GM19240 (cell line): Measurements from ENCODE around the gene SLC23A3.

ENCODE experiments used
- DNase-seq: peaks from one replicate; pipeline ENCODE4 v3.0.0; 2011; ENCODE audit warnings: low spot score; ENCODE audit not compliant: insufficient read length

SLC23A3 gene, protein sequence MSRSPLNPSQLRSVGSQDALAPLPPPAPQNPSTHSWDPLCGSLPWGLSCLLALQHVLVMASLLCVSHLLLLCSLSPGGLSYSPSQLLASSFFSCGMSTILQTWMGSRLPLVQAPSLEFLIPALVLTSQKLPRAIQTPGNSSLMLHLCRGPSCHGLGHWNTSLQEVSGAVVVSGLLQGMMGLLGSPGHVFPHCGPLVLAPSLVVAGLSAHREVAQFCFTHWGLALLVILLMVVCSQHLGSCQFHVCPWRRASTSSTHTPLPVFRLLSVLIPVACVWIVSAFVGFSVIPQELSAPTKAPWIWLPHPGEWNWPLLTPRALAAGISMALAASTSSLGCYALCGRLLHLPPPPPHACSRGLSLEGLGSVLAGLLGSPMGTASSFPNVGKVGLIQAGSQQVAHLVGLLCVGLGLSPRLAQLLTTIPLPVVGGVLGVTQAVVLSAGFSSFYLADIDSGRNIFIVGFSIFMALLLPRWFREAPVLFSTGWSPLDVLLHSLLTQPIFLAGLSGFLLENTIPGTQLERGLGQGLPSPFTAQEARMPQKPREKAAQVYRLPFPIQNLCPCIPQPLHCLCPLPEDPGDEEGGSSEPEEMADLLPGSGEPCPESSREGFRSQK

DNA sequence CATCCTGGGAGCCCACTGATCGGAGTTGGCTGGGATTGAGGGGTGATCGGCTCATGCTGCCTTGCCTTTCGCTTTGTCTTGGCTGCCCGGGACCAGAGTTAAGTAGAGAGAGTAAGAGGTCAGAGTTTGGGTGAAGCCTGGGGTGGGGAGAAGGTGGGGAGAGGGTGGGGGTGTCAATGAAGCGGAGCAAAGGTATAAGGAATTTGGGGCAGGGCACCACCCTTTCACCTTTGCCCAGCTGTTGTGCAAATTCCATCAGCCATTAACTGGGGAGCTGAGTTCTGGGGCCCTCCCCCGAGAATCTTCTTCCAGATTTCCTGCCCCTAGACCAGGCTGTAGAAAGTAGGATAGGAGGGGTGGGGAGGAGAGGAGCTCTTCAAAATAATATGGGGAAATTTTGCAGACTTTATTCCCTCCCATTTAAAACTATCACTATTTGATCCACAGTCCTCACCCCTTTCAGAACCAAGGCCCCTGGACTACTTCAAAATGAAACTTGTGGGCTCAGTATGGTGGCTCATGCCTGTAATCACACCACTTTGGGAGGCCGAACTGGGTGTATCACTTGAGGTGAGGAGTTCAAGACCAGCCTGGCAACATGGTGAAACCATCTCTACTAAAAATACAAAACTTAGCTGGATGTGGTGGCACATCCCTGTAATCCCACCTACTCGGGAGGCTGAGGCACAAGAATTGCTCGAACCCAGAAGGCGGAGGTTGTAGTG, at the start of gene SLC23A3:
TSS of gene SLC23A3 (minus strand) at position 100 of the 725 bp plus-strand sequence. CDS start at position 55, 45 bp downstream.
- DNase-seq, result no peak

DNA sequence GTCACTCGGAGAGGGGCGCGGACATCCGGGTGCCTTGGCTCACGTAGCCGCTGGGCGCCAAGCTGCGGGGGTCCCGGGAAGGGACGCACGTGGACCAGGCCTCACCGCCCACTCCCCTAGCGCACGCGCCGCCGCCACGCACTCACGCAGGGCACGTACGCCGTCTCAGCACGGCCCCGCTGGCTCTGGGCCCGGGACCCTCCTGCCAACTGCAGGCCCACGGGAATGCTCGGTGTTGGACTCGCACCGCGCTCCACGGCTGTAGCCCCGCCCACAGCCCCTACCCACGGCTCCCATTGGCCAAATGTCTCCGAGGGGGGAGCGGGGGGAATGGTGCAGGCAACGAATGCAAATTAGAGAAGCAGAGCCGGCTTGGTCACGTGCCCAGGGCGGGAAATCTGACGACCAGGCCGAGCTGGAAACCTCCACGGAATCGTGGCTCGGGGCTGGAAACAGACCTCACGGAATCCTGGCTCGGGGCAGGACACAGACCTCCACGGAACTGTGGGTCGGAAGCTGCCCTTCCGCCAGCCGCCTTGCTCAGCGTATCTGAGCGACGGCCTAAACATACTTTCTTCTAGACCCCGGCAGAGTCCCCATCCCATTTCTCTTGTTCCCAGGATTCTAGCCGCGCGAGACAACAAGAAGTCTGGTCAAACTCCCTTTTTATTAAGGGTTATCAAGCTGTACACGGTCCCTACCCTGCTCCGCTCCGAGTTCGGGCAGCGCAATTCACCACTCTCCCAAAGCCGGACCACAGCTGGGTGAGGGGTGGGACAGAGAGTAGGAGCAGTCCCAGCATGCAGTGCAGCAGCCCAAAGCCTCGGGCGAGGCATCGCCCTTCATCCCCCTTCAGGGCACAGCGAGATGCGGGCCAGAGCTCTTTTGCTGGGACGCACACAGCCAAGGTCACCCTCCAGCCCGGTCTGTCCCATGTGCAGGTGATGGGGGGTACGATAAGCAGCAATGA, 49.2 kb upstream of the SLC23A3 start, which contains the start of gene ABCB6:
TSS of gene ABCB6 (minus strand) at position 227 of the 970 bp plus-strand sequence. CDS start 285 bp downstream, outside the sequence.
- peak; percentile 95 for DNase-seq

DNA sequence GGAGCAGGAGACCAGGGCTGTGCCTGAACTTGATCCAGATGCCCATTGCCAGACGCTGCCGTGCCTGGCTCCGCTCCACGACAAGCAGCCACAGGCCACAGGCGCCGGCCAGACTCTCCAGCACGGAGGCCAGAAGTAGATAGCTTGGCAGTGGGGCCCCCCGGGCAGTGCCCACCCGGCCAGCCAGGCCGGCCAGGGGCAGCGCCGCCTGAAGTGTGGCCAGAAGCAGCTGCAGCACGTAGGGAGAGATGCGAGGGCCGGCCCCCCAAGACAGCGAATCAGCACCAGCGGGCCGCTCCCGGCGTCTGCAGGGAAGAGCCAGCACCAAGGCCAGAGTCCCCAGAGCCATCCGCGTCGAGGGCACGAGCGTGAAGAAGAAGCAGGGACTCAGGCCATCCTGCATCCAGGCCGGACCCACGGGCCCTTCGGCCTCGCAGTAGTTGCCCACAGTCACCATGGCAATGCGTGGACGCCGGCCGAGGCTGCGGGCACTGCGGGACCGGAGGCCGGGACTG, 48.4 kb upstream of the SLC23A3 start:
- DNase-seq, result no peak

DNA sequence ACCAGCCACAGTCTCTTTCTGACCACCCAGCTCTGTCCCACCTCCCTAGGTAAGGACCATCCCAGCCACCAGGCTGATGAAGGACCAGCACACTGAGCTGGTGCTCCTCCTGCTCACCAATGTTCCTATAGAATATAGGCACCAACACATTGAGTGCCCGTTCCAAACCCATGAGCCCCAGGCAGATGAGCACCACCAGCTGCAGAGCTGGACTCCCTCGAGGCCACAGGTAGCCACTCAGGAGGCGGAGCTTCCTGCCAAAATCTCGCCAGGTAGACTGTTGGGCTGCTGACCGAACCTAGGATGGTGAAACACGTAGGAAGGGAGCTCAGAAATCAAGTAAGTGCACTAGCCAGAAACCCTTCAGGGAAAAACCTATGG, 46.7 kb upstream of the SLC23A3 start:
- no peak for DNase-seq

DNA sequence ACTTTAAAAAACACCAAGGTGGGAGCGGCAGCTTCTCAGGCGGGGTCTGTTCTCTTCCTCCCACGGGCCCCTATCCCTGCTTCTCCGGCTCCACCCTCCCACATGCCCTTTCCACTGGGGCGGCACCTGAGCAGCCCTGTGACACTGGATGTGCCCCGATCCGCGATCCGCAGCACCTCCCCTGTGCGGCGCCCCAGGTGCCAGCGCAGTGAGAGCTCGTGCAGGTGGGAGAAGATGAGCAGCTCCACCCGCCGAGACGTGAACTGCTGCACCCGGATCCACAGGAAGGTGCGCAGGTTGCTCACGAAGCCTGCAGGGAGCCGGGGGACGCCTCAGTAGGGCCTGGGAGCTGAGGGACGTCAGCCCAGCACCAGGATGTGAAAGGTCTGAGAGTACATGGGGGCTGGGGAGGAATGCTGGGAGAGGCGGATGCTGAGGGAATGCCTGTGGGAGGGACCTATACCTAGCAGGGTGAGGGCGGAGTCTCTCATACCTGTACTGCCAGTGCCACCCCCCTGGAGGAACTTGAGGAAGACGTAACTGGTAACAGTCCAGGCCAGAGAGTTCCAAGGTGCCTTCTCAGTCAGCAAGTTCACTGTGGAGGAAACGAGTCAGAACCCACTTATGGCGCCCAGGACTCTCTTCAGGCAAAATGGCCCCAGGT, 46.2 kb upstream of the SLC23A3 start:
- no peak for DNase-seq

DNA sequence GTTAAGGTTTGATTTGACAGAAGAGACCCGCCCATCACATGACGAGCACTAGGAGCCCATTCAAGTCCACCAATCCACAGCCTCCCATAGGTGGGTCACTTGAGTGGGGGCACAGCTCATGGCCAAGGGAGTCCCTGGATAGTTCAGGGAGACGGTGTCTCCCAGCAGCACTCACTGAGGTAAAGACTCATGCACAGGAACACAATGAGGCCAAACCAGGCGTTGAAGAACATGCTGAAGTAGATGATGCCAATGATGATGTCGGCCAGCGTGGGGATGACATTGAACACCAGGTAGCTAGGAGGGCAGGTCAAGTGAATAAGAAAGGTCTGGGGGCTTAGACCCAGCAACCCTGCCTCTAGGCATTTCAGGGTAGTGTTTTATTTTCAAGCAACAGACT, 45.0 kb upstream of the SLC23A3 start:
- DNase-seq, result no peak

DNA sequence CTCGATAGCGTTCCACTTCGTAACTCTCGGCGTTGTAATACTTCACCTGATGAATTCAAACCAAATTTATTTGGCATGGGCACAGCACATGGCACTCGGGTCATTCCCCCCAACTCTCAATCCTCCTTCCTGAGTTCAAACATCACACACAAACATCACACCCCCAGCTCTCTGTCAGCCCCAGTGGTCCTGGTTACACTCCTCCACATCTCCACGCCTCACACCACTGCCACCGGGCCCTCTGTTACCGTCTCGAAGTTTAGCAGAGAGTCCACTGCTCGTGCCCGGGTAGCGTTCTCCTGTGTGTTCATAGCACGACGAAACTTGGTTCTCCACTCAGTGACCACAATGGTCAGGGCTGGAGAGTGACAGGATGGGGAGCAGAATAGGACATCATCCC, 44.3 kb upstream of the SLC23A3 start:
- no peak for DNase-seq

DNA sequence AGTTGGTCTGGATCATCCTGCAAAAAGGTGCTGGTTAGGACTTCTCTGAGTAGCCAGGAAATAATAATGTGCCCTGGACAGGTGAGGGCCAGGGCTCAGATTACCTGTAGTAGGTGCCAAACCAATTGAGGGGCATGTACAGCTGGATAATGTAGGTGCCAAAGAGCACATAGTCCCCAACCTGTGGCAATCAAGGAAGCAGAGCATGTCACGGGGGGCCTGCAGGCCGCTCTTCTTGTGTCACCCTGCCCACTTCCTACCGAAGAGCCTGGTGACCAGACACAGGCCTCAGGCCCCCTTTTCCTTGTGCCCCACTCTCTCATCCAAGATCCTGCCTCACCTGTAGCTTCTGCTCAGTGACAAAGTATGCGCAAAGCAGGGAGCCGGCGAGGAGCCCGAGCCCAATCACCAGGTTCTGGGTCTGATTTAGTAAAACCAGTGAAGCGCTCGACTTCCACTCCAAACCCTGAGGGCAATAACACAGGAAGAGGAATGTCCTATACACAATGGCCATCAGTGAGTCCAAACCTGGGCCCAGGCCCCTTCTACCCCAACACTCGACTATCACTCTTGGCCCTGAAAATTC, 43.8 kb upstream of the SLC23A3 start:
- DNase-seq, result no peak

DNA sequence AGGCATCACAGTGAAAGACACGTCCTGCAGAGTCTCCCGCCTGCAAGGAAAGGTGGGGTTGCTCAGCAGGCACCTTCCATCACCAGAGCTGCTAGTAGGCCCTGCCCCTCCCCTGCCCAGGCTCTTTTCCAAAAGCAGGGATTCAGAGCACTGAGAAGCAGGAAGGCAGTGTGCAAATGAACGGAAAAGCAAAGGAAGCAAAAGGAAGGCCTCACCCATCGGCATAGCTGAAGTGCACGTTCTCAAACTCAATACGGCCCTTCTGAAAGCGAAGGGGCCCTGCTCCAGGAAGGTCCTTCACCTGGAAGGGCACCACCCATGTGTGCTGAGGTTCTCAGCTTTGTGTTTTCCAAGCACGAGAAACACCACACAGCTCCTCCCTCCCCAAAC, 43.2 kb upstream of the SLC23A3 start:
- DNase-seq, result no peak

DNA sequence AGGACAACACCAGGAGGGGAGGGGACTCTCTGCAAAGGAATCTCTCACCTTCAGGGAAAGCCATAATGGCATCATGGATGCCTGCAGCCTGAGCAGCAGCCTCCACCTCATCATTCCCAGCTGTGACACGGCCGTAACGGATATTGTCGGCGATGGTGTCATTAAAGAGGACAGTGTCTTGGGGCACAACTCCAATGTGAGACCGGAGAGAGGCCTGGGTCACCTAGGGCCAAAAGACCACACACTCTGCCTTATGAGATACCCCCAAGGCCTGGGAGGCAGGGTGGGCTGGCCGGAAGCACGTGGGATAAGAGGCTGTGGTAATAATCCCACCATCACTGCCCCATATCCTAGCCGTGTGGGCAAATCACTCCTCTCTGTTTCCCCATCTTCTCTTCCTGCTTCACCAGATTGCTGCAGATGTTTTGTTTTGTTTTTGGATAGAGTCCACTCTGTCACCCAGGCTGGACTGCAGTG, 41.1 kb upstream of the SLC23A3 start:
- no peak for DNase-seq

DNA sequence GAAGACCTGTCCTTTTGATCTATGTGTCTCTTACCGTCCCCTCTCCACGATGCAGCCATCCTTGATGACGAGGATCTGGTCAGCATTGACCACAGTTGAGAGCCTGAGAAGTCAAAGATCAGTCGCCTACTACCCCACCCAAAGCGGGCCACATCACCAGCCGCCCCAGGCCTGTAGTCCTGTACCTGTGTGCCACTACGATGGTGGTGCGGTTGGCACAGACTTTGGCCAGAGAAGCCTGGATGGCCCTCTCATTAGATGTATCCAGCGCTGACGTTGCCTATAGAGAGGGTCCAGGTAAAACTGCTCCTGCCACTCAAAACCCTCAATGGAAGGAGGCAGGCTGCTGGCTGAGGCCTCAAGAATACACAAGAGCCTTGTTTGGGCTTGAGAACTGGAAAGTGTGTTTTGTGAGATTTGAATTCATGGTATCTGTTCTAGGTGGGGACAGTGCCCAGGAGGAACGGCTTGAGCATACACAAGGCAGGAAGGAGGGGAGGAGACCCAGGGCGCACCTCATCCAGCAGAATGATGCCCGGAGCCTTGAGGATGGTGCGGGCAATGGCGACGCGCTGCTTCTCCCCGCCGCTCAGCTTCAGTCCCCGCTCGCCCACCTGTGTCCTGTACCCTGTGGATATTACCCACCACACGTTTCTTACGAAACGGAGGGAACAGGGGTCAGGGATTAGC, 40.5 kb upstream of the SLC23A3 start:
- no peak for DNase-seq

DNA sequence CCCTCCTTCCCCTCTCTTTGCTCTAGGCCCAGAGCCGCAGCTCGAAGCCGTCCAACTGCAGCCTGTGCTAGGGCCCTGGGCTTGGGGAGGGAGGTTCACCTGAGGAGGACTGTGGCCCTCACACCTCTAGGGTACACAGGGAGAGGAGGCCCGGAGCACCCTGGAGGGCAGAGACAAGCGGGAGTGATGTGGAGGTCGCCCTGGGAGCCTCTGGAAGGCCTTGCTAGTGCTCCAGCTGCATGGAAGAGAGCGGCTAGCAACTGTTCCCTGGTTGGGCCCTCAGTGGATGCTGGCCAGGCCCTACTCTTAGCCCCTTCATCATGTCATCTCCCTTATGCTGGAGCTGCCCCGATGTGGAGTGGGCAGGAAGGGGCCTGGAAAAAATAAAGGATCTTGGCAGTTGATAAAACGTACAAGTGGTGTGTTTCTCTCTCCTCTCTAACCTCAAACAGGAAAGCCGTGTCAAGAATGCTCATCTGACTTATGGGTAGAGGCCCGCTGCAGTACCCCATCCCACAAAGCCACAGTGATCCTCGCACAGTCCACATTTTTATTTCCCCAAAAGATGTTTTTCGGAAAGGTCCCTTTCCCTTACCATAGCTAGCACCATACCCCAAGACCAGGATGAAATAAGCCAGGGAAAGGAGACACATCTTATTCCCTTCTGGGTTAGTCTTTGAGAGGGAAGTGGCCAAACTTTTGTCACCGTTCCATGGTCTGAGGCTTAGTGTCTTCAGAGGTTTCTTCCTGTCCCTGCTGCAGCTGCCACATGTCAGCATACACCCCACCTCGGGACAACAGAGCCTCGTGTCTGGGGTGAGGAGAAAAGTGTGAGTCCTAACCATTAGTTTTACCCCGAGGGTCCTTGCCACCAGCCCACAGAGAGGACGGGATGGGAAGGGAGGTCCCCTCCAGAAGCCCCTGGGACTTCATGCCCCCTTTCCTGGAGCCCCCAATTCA, 39.7 kb upstream of the SLC23A3 start:
- DNase-seq, result no peak

DNA sequence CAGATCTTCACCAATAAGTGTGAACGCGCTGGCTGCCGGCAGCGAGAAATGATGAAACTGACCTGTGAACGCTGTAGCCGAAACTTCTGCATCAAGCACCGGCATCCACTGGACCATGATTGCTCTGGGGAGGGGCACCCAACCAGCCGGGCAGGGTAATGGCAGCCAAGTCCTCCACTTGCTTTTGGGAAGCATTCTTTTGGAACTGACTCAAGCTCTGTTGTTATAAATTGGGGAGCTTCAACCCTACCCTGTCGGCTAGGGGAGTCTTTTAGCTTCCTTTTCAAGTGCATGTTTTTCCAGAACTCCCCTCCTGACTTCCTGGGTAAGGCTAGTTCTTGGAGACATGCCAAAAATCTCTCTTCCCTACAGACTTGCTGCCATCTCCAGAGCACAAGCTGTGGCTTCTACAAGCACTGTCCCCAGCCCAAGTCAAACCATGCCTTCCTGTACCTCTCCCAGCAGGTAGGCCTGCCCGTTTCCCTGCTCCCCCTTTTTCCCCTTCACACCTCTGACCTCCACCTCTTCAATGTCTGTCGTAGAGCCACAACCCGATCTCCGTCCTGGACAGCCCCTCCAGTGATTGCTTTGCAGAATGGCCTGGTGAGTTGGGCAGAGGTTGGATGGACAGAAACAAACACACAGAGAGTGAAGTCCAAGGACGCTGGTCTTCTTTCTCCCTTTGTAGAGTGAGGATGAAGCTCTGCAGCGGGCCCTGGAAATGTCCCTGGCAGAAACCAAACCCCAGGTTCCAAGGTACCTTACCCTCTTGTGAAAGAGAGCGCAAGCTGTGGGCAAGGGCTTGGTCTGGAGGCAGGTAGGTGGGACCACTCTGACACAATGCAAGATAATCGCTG, 38.3 kb upstream of the SLC23A3 start:
- no peak for DNase-seq

DNA sequence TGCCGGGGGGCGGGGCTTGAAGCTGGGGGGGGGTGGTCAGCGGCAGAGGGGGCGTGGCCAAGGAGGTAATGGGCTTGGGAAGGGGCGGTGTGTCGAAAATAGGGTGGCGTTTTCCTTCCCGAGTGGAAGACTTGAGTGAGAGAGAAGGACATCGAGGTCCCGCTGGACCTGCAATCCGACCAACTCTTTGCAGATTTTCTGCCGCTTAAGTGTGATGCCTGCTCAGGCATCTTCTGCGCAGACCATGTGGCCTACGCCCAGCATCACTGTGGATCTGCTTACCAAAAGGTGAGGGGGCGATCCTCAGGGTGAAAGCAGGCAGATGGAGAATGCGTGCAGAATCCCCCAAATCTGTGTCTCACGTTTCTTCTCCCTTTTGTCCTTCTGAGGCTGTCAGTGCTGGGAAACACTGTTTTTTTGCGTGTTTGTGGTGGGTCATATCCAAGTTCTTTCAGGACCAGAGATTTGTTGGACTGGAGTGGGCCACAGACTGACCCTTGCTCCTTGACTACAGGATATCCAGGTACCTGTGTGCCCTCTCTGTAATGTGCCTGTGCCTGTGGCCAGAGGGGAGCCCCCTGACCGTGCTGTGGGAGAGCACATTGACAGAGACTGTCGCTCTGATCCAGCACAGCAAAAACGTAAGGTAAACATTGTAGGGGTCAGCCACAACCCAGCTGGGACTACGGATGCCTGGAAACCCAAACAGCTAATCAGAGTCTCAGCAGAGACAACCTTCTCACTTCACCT, 37.5 kb upstream of the SLC23A3 start:
- no peak for DNase-seq

DNA sequence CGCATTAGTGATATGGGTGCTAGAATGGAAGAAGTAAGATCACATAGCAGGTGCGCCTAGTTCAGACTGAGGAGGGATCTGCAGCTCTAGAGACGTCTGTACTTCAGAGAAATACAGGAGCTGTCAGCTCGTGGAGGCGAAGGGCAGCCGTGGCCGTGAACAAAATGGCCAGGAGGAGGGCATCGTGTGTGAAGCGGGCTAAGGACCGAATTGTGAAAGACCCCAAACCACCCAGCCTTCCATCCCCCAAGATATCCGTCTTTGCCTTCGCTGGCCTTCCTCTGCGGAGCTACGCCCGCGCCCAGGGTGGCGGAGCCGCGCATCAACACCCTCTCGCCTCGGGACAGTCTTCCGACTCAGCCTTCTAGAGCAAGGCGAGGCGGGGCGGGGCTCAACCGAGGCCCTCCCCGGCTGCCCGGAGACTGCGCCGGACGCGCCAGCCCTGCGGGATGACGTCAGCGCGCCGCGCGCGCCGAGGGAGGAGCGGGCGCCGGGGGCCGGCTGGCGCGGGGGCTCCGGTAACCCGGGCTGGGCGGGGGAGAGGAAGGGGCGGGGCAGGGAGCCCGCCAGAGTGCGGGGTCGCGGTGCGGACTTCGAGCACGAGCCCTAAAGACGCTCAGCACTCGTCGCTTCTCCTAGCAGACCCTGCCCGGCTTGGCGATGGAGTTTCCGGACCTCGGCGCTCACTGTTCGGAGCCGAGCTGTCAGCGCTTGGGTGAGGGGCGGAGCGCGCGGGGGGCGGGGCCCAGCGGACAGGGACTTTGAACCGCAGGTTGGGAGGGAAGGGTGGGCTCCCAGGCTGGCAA, 36.7 kb upstream of the SLC23A3 start, which contains the start of gene ZFAND2B:
TSS of gene ZFAND2B (plus strand) at position 455 of the 806 bp plus-strand sequence. CDS start at position 661, 206 bp downstream.
- peak; percentile 97 for DNase-seq
